HEK293T (cell line): ENCODE data around the gene POLDIP3.

Source experiments
- CTBP1 ChIP-seq: fragments of 450-650 bp; IDR thresholded peaks from 2 replicates; pipeline ENCODE4 v1.6.1; 2016; ENCODE audit warnings: borderline replicate concordance
- ELF4 ChIP-seq: fragments of 450-650 bp; IDR thresholded peaks from 2 replicates; pipeline ENCODE4 v1.6.1; 2017; ENCODE audit warnings: antibody characterized with exemption
- FOXK2 ChIP-seq: fragments of 450-650 bp; IDR thresholded peaks from 2 replicates; pipeline ENCODE4 v1.6.1; 2016; ENCODE audit warnings: mild to moderate bottlenecking
- L3MBTL2 ChIP-seq: fragments of 450-650 bp; conservative IDR thresholded peaks from 2 replicates; pipeline ENCODE4 v1.6.1; 2016; ENCODE audit warnings: mild to moderate bottlenecking
- SP1 ChIP-seq: fragments of 450-650 bp; IDR thresholded peaks from 2 replicates; pipeline ENCODE4 v1.6.1; 2017
- SUZ12 ChIP-seq: fragments of 450-650 bp; IDR thresholded peaks from 2 replicates; pipeline ENCODE4 v1.6.1; 2016; ENCODE audit warnings: mild to moderate bottlenecking
- TARDBP ChIP-seq: fragments of 450-650 bp; IDR thresholded peaks from 2 replicates; pipeline ENCODE4 v1.6.1; 2016
- ZNF384 ChIP-seq: fragments of 450-650 bp; IDR thresholded peaks from 2 replicates; pipeline ENCODE4 v1.6.1; 2016

GRCh38 chr22:42536166-42536565, 78.5 kb downstream of the POLDIP3 start:
- no peak for TF ChIP-seq SP1
- no peak for TF ChIP-seq FOXK2
- no peak for TF ChIP-seq ZNF384
- TF ChIP-seq SUZ12, result no peak
- TF ChIP-seq L3MBTL2, result no peak
- no peak for TF ChIP-seq CTBP1
- TF ChIP-seq TARDBP, result no peak
- TF ChIP-seq ELF4, result no peak
